Upper lobe of right lung (tissue), 1 donor: ENCODE measurements around the gene TFIP11. TPM values are rescaled to one million over a fixed set of nuclear protein-coding genes. Genes with fewer than 3 reads are reported as not detected.
A peak's percentile ranks its signal among the peaks of the same experiment; 100 is the strongest.

Source experiments
- ATAC-seq: fragments of 200-7000 bp; cut with Tn5 transposase; one replicate; pipeline ENCODE4 v1.9.1; 2020; ENCODE audit warnings: mild to moderate bottlenecking, moderate library complexity
- DNase-seq: peaks from one replicate; pipeline ENCODE4 v3.0.0-alpha.2; 2020
- H3K27ac ChIP-seq: fragments of 200-600 bp; one replicate; pipeline ENCODE4 v1.8.0; 2022
- H3K27me3 ChIP-seq: fragments of 200-600 bp; one replicate; pipeline ENCODE4 v1.8.0; 2022; ENCODE audit warnings: mild to moderate bottlenecking
- H3K36me3 ChIP-seq: fragments of 200-600 bp; one replicate; pipeline ENCODE4 v1.8.0; 2022
- H3K4me1 ChIP-seq: fragments of 200-600 bp; one replicate; pipeline ENCODE4 v1.8.0; 2022
- H3K4me3 ChIP-seq: fragments of 200-600 bp; one replicate; pipeline ENCODE4 v1.8.0; 2022; ENCODE audit warnings: mild to moderate bottlenecking
- H3K9me3 ChIP-seq: fragments of 200-600 bp; one replicate; pipeline ENCODE4 v1.8.0; 2022
- CTCF ChIP-seq: fragments of 200-600 bp; IDR thresholded peaks from one replicate; pipeline ENCODE4 v1.8.0; 2022; ENCODE audit warnings: antibody characterized with exemption
- intact Hi-C: fragments of 100-400 bp; cut with DNase I; formaldehyde crosslinking; loops from one replicate; pipeline ENCODE4 v1.11.0; 2022
- total RNA-seq: library from RNA; stranded (reverse); fragmentation: NEBNext Ultra II Directional; extraction: Animal tissue kit (Norgen Biotek cat#: 25700); gene quantifications from one replicate; pipeline ENCODE4 v1.2.1, GENCODE V29; 2021
- donor health status: DM: no; HTN: yes; CAD: no; lungs with severe emphysema.

The TFIP11 gene
- total RNA-seq, 1 donor from 2014 or later, result 33.1 TPM

GRCh38 chr22:26470807-26471206, 41.5 kb downstream of the TFIP11 start:
- H3K27ac ChIP-seq, result no peak overlapping the region
- H3K27me3 ChIP-seq, result no peaks in the 10 kb centered on the region
- peaks cover 95% of the 10 kb centered on the region for H3K36me3 ChIP-seq
- intact Hi-C loops, result no loop called here
- H3K4me1 ChIP-seq, result no peaks in the 10 kb centered on the region
- DNase-seq, result no peak
- no peak for ATAC-seq
- no peak for TF ChIP-seq CTCF
- no peak overlapping the region for H3K4me3 ChIP-seq
- H3K9me3 ChIP-seq, result no peaks in the 10 kb centered on the region

- H3K27ac ChIP-seq, result no peak overlapping the region
- no peak for TF ChIP-seq CTCF
These were observed 46.1 kb downstream of the TFIP11 start for GRCh38 chr22:26466196-26466595.

GRCh38 chr22:26464312-26464711, 48.0 kb downstream of the TFIP11 start:
- no peaks in the 10 kb centered on the region for H3K27me3 ChIP-seq
- H3K27ac ChIP-seq, result no peak overlapping the region
- no peak overlapping the region for H3K4me3 ChIP-seq
- DNase-seq (no peak), ATAC-seq (no peak)
- no peaks in the 10 kb centered on the region for H3K4me1 ChIP-seq
- no peaks in the 10 kb centered on the region for H3K9me3 ChIP-seq
- intact Hi-C loops, result no loop called here
- TF ChIP-seq CTCF, result no peak
- H3K36me3 ChIP-seq, result peaks cover 91% of the 10 kb centered on the region

More at GRCh38 chr22:26466196-26466595, 46.1 kb downstream of the TFIP11 start:
- Histone ChIP-seq H3K4me1 (no peaks in the 10 kb centered on the region), H3K9me3 (no peaks in the 10 kb centered on the region), H3K27me3 (no peaks in the 10 kb centered on the region), H3K4me3 (no peak overlapping the region), H3K36me3 (peaks cover 100% of the 10 kb centered on the region)
- DNase-seq, result no peak
- ATAC-seq, result no peak
- intact Hi-C loops, result no loop called here

- Histone ChIP-seq H3K9me3 (no peaks in the 10 kb centered on the region), H3K4me3 (no peak overlapping the region), H3K36me3 (peaks cover 91% of the 10 kb centered on the region), H3K4me1 (no peaks in the 10 kb centered on the region), H3K27ac (no peak overlapping the region), H3K27me3 (no peaks in the 10 kb centered on the region)
- ATAC-seq (peak; percentile 22), DNase-seq (no peak)
- TF ChIP-seq CTCF, result no peak
- intact Hi-C loops, result no loop called here
These were observed 48.6 kb downstream of the TFIP11 start for GRCh38 chr22:26463688-26464087.

- H3K4me1 ChIP-seq, result no peaks in the 10 kb centered on the region
- peaks cover 89% of the 10 kb centered on the region for H3K36me3 ChIP-seq
- DNase-seq (no peak), ATAC-seq (no peak)
- no peak overlapping the region for H3K4me3 ChIP-seq
- no peak overlapping the region for H3K27ac ChIP-seq
- intact Hi-C loops, result no loop called here
- TF ChIP-seq CTCF, result no peak
- no peaks in the 10 kb centered on the region for H3K9me3 ChIP-seq
- no peaks in the 10 kb centered on the region for H3K27me3 ChIP-seq
These were observed 49.1 kb downstream of the TFIP11 start for GRCh38 chr22:26463101-26463661.

GRCh38 chr22:26462641-26463040, 49.6 kb downstream of the TFIP11 start:
- H3K9me3 ChIP-seq, result no peaks in the 10 kb centered on the region
- intact Hi-C loops, result no loop called here
- H3K4me1 ChIP-seq, result no peaks in the 10 kb centered on the region
- DNase-seq, result no peak
- no peak overlapping the region for H3K4me3 ChIP-seq
- TF ChIP-seq CTCF, result no peak
- H3K27ac ChIP-seq, result no peak overlapping the region
- ATAC-seq, result no peak
- no peaks in the 10 kb centered on the region for H3K27me3 ChIP-seq
- peaks cover 89% of the 10 kb centered on the region for H3K36me3 ChIP-seq
